A549 treated with dexamethasone at 1 μM for 4 hours (cell line): Measurements from ENCODE around the gene SAMD5. TPM values are rescaled to one million over a fixed set of nuclear protein-coding genes. Genes with fewer than 3 reads are reported as not detected.

ENCODE experiments used
- total RNA-seq: library from RNA; stranded (reverse); fragments of 200-300 nt; extraction: Qiagen RNA extraction; gene quantifications from 5 replicates; pipeline ENCODE4 v1.2.3, GENCODE V29; 2022

The SAMD5 gene
- 0.47 to 0.70 TPM (median 0.53 TPM) in 5 replicates for total RNA-seq

GRCh38 chr6:147508042-147508865 is at the start of gene SAMD5:
TSS of gene SAMD5 (plus strand) at chr6:147508690. CDS start at chr6:147508929, 239 bp downstream.

